Tibial artery (tissue), 4 donors: ENCODE measurements around the gene CHRND.
A peak's percentile ranks its signal among the peaks of the same experiment; 100 is the strongest.

Source experiments
- DNase-seq, 2 donors: peaks; one replicate each; pipeline ENCODE4 v3.0.0-alpha.2; 2019
- H3K27ac ChIP-seq, 2 donors: fragments of 200-600 bp; sonication (generic) in 1 of 2; 1 replicate in 1 of 2; 2 replicates in 1 of 2; pipeline ENCODE4 v1.5.1; 2018 to 2019; ENCODE audit warnings: mild to moderate bottlenecking in 1 of 2
- H3K27me3 ChIP-seq, 2 donors: fragments of 200-600 bp; sonication (generic) in 1 of 2; one replicate each; pipeline versions ENCODE4 v1.5.1 to v1.6.0; 2016 to 2019
- H3K36me3 ChIP-seq, 3 donors: fragments of 200-600 bp; sonication (generic) in 2 of 3; one replicate each; pipeline ENCODE4 v1.5.1; 2016 to 2019; ENCODE audit warnings: mild to moderate bottlenecking in 2 of 3
- H3K4me1 ChIP-seq, 4 donors: fragments of 200-600 bp; sonication (generic) in 2 of 4; 1 replicate in 3 of 4; 2 replicates in 1 of 4; pipeline ENCODE4 v1.5.1; 2016 to 2019
- H3K4me3 ChIP-seq, 2 donors: fragments of 200-600 bp; sonication (generic) in 1 of 2; 1 replicate in 1 of 2; 2 replicates in 1 of 2; pipeline ENCODE4 v1.5.1; 2018 to 2019; ENCODE audit warnings: mild to moderate bottlenecking in 2 of 2
- H3K9me3 ChIP-seq, 3 donors: fragments of 200-600 bp; sonication (generic) in 1 of 3; one replicate each; pipeline ENCODE4 v1.5.1; 2016 to 2019
- CTCF ChIP-seq, 2 experiments: fragments of 200-600 bp in 1 of 2; fragments of 450-650 bp in 1 of 2; IDR thresholded peaks; one replicate each; pipeline ENCODE4 v1.5.1; 2017 to 2019; ENCODE audit warnings: antibody characterized with exemption in 2 of 2, mild to moderate bottlenecking in 1 of 2, moderate library complexity in 1 of 2
- intact Hi-C: fragments of 100-400 bp; cut with DNase I; formaldehyde crosslinking; loops from one replicate; pipeline ENCODE4 v1.15.0; 2023; ENCODE audit warnings: low total_unique reads

CHRND gene

GRCh38 chr2:232551776-232552175, 25.8 kb downstream of the CHRND start:
- intact Hi-C loops, result no loop called here
- no peak for TF ChIP-seq CTCF (IDR thresholded peaks at IDR 0.05)
- Histone ChIP-seq H3K9me3 (no peaks in the 10 kb centered on the region), H3K27me3 (no peaks in the 10 kb centered on the region), H3K36me3 (peaks cover 7 to 10% (median 7%) of the 10 kb centered on the region in 3 donors), H3K27ac (peak overlapping the region in 1 of 2 donors; percentile 94), H3K4me1 (peaks cover 0 to 37% (median 16%) of the 10 kb centered on the region in 4 donors), H3K4me3 (peak overlapping the region; percentile 83 to 95)
- DNase-seq, result no peak

- Histone ChIP-seq H3K27me3 (no peaks in the 10 kb centered on the region), H3K27ac (no peak overlapping the region), H3K36me3 (peaks cover 40 to 50% (median 42%) of the 10 kb centered on the region in 3 donors), H3K4me3 (no peak overlapping the region), H3K4me1 (peaks cover 0 to 28% (median 14%) of the 10 kb centered on the region in 4 donors), H3K9me3 (no peaks in the 10 kb centered on the region)
- intact Hi-C loops, result no loop called here
- no peak for DNase-seq
- TF ChIP-seq CTCF (IDR thresholded peaks at IDR 0.05), result no peak
Measured at GRCh38 chr2:232556426-232556825, 30.5 kb downstream of the CHRND start.

- Histone ChIP-seq H3K4me3 (no peak overlapping the region), H3K9me3 (no peaks in the 10 kb centered on the region), H3K27ac (no peak overlapping the region), H3K36me3 (peaks cover 66 to 97% (median 81%) of the 10 kb centered on the region in 3 donors), H3K27me3 (no peaks in the 10 kb centered on the region), H3K4me1 (no peaks in the 10 kb centered on the region)
- intact Hi-C loops, result no loop called here
- DNase-seq, result no peak
- no peak for TF ChIP-seq CTCF (IDR thresholded peaks at IDR 0.05)
Measured at GRCh38 chr2:232562515-232563151, 36.7 kb downstream of the CHRND start.

DNA sequence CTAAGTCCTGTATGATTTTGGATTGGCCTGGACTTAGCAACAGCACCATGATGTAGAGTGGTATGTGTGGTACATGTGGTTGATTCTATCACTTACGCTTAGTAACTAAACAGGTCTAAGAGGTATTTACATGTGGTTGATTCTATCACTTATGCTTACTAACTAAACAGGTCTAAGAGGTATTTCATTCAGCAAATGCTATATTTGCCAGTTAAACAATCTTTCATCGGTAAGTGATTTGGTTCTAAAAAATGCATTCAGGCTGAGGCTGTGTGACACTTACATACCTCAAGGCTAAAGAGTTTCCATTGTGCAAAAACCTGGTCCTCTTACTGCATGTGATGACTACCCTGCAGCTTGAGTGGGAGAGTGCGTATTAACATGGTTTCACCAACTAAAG, 37.6 kb downstream of the CHRND start:
- H3K9me3 ChIP-seq, result no peaks in the 10 kb centered on the region
- TF ChIP-seq CTCF (IDR thresholded peaks at IDR 0.05), result no peak
- H3K27ac ChIP-seq, result no peak overlapping the region
- H3K36me3 ChIP-seq, result peaks cover 66 to 97% (median 84%) of the 10 kb centered on the region in 3 donors
- intact Hi-C loops, result no loop called here
- no peak overlapping the region for H3K4me3 ChIP-seq
- no peaks in the 10 kb centered on the region for H3K4me1 ChIP-seq
- DNase-seq, result no peak
- H3K27me3 ChIP-seq, result no peaks in the 10 kb centered on the region

DNA sequence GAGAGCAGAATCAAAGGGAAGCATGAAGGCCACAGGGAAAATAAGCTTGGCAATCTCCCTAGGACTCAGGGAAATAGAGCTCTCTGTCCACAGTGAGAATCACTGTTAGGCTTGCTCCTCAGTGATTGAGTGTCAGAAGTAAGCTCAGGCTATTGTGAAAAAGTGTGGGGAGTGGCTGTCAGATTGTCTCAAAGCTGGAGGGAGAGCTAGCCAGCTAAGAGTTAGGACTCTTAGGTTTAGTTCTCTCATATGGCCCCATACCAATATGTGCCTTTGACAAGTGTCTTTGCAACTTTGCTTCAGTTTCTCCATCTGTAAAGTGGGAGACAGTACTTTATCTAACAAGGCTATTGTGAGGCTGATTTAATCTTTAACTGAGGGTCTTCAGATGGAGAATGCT, 41.8 kb downstream of the CHRND start:
- intact Hi-C loops, result no loop called here
- no peak for TF ChIP-seq CTCF (IDR thresholded peaks at IDR 0.05)
- H3K9me3 ChIP-seq, result no peaks in the 10 kb centered on the region
- no peaks in the 10 kb centered on the region for H3K27me3 ChIP-seq
- no peak overlapping the region for H3K4me3 ChIP-seq
- no peak overlapping the region for H3K27ac ChIP-seq
- H3K36me3 ChIP-seq, result peaks cover 65 to 99% (median 93%) of the 10 kb centered on the region in 3 donors
- H3K4me1 ChIP-seq, result no peaks in the 10 kb centered on the region
- DNase-seq, result no peak
